DMS114 treated with DMSO at 0.1 percent for 48 hours (cell line): ENCODE data around the gene LUC7L.
"Not testable (repeated sequence)": the region's sequence is repeated elsewhere in the genome, so short reads cannot be mapped to it uniquely, and the experiment has no call there.

ENCODE experiments used
- DNase-seq: peaks from one replicate; lab custom pipeline; 2025; ENCODE audit not compliant: unreplicated experiment; lab: John Stamatoyannopoulos, UW

The LUC7L gene

DNA sequence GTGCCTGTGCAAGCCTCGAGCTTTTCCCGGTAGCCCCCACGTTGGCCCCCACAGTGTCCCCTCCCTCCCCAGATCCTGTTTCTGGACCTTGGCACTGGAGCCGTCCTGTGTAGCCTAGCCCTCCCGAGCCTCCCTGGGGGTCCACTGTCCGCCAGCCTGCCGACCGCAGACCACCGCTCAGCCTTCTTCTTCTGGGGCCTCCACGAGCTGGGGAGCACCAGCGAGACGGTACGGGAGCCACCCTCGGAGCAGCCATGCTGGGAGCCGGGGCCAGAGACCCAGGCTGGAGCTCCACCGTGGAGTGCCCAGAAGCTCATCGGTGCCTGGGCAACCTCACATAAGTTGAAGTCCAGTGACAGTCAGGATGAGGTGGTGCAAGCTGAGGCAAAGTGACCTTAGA lies 34.7 kb upstream of the LUC7L start:
- no peak for DNase-seq

DNA sequence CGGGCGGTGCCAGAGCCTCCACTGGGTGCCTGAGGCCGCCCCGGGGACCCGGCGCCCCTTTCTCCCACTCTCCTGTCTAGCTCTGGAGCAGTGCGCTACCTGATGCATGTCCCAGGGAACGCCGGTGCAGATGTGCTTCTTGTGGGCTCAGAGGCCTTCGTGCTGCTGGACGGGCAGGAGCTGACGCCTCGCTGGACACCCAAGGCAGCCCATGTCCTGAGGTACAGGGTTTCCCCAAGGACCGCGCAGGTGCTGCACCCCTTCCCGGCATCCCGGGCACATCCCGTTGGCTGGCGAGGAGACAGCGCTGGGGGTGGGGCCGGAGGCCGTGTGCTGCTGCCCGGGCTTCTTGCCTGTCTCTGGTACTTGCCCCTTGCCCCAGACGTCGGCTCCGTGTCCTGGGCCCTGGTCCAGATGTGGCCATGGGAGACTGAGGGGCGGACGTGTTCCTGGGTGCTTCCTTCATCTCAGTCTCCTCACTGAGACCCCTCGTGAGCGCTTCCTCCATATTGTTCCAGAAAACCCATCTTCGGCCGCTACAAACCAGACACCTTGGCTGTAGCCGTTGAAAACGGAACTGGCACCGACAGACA lies 34.0 kb upstream of the LUC7L start:
- no peak for DNase-seq

DNA sequence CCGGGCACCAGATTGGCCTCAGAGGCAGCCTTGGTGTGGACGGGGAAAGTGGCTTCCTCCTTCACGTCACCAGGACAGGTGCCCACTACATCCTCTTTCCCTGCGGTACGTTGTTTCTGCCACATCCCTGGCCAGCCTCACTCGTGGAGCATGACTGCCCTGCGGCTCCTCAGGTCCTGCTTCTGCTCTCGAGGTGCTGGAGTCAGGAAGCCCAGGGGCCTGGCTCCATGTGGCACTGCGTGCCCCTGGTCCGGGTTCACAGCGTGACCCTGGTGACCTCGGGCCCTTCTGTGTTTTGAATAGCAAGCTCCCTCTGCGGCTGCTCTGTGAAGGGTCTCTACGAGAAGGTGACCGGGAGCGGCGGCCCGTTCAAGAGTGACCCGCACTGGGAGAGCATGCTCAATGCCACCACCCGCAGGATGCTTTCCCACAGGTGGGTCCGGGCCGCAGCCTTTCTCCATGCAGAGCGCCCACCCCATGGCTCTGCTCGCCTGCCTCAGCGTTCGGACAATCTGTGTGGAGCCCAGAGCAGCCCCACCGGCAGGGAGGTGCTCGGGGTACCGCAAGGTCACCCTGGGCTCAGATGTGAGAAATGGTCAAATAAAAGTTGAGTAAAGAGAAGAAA lies 33.0 kb upstream of the LUC7L start:
- no peak for DNase-seq

DNA sequence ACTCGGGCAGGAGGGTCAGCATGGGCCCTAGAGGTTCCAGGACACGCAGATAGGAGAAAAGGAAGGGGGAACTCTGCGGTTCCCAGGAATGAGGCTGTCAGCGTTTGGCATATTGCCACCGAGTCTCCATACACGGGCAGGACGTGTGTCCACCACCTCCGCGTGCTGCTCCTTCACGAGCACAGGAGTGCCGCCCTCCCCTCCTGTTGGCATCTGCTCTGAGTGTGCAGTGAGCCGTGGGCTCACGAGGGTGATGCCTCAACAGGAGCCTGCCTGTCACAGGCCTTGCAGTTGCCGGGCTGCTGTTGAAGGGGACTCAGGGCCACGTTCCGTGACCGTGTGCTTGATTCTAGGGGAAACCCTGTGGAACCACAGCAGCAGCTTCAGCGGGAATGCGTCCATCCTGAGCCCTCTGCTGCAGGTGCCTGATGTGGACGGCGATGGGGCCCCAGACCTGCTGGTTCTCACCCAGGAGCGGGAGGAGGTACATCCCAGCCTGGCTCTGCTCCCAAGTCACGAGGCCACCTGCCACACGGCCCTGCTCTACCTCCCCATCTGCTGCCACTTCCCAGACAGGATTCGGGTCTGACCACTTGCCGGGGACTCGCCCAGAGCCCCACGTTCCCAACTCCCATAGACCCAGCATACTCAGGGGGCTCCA lies 31.9 kb upstream of the LUC7L start:
- DNase-seq = no peak

DNA sequence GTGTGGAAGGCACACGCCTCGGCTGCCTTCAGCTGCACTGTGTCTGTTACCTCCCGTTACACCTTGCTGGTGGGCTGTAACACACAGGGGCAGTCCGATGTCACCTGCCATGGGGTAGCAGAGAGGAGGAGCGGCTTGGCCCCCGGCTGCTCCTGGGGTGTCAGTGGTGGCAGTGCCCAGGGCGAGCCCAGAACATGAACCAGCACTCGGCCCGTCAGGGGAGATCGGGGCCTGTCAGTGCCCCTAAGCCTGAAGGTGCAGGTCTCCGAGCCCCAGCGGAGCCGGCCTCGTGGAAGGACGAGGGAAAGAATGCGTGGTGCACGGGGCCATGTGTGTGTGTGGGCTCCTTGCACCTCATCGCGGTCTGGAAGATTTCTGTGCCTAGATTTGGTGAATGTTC lies 31.1 kb upstream of the LUC7L start:
- no peak for DNase-seq

DNA sequence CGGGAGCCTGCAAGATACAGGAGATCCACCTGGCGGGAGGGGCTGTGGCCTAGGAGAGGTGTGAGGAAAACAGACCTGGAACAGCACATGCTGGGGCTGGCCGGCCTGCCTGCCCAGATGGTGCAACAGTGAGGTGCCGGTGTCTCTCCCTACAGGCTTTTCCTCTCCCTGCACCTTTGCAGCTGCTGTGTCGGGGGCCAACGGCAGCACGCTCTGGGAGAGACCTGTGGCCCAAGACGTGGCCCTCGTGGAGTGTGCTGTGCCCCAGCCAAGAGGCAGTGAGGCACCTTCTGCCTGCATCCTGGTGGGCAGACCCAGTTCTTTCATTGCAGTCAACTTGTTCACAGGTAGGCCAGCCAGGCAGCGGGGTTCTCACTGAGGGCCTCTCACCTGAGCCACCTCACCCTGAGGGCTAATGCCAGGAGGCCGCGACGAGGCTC lies 30.6 kb upstream of the LUC7L start:
- DNase-seq = no peak

DNA sequence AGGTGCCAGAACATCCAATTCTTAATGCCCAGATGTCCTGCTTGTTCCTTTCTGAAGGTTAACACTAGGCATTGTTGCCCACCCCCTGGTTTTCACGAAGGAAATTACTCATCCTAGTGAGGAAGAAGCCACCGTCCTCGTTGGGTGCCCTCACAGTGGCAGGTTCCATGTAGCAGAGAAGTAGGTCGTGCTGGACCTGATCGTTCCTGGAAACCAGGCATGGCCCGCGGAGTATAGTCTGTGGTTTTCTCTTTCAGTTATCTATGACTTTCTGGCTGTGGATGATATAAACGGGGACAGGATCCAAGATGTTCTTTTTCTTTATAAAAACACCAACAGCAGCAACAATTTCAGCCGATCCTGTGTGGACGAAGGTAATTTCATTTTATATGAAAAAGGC lies 30.0 kb upstream of the LUC7L start:
- no peak for DNase-seq

DNA sequence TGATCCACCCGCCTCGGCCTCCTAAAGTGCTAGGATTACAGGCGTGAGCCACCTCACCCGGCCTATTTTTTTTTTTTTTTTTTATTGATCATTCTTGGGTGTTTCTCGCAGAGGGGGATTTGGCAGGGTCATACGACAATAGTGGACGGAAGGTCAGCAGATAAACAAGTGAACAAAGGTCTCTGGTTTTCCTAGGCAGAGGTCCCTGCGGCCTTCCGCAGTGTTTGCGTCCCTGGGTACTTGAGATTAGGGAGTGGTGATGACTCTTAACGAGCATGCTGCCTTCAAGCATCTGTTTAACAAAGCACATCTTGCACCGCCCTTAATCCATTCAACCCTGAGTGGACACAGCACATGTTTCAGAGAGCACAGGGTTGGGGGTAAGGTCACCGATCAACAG lies 28.8 kb upstream of the LUC7L start:
- not testable (repeated sequence) for DNase-seq

DNA sequence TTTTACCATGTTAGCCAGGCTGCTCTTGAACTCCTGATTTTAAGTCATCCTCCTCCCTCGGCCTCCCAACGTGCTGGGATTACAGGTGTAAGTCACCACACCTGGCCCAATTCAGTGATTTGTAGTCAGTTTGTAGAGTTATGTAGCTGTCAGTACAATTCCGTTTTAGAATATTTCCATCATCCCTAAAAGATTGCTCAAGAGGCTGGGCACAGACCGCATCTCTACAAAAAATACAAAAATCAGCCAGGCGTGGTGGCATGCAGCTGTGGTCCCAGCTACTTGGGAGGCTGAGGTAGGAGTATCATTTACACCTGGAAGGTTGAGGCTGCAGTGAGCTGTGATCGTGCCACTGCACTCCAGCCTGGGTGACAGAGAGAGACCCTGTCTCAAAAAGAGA lies 25.9 kb upstream of the LUC7L start:
- DNase-seq = no peak

DNA sequence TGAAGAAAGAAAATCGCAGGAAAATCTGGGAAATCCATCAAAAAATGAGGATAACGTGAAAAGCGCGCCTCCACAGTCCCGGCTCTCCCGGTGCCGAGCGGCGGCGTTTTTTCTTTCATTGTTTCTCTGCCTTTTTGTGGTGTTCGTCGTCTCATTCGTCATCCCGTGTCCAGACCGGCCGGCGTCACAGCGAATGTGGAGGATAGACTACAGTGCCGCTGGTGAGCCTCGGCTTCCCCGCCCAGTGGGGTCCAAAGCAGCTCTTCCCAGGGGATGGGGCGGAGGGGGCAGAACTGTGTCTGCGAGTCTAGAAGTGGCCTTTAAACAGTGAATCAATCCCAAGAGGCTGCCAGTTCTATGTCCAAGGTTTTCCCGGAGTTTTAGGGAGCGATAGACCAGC lies 25.2 kb upstream of the LUC7L start:
- no peak for DNase-seq

DNA sequence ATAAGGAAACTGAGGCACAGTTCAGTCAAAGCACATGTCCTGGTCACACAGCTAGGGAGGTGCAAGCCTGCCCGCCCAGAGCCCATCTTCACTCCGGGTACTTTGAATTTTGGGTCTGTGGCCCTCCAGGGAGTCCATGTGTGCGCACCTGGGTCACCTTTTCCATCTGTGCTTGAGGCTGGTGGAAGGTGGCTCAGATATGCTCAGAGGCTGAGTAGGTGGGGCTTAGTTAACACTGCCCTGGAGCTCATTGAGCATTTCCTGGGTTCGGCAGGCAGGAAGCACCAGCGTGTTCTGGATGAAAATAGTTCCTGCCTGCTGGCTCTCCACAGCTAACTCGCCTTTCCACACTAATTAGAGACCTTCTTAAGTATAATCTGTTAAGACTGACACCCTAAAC lies 24.6 kb upstream of the LUC7L start:
- DNase-seq = no peak

DNA sequence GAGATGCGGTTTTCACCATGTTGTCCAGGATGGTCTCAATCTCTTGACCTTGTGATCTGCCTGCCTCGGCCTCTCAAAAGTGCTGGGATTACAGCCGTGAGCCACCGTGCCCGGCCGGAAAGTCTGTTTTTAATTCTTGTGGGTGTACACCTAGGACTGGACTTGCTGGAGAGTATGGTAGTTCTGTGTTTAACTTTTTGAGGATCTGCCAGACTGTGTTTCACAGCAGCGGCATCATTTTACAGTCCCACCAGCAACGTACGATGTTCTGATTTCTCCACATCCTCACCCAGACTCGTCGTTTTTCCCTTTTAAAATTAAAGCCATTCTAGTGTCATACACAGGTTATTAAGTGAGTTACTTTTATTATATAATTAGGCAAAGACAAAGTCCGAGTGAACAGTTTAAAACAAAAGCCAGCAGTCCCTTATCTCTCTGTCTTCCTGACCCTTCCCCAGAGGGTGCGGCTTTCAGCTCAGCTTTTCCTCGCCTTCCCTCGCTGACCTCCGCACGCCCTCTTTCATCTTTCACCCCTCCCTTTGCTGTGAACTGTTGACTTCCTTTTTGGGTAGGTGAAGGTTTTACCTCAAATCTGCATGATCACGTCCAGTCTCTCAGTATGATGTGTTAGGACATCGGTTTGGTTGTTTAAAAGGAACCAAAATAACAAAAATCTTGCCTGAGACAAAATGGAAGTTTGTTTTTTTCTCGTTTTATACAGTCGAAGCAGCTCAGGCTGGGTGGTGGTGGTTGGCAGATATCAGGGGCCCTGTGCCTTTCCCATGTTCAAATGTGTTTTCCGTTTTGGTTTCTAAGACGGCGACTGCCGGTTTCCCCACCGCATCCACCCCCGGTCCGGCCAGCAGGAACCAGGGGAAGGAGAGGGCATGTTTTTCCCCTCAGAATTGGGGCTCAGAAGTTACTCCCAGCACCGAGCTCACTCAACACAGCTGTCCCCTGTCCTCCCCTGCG lies 23.4 kb upstream of the LUC7L start:
- no peak for DNase-seq

DNA sequence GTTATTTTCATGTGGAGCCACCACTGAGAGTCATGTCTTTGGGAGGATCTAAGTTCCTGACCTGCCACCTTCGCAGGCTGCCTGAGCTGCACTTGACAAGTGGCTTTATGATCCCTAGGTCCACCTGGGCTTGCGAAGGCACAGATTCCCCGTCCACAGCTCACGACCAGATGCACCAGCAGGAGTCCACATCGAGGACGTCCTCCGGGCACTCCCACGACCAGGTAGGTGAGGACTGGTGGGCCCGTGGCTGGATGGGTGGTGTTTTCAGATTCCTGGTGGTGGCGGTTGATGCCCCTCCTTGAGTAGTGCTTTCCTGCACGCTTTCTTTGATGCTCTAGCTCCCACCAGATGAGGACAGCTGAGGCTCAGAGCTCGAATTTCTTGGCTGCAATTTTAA lies 20.2 kb upstream of the LUC7L start:
- no peak for DNase-seq

DNA sequence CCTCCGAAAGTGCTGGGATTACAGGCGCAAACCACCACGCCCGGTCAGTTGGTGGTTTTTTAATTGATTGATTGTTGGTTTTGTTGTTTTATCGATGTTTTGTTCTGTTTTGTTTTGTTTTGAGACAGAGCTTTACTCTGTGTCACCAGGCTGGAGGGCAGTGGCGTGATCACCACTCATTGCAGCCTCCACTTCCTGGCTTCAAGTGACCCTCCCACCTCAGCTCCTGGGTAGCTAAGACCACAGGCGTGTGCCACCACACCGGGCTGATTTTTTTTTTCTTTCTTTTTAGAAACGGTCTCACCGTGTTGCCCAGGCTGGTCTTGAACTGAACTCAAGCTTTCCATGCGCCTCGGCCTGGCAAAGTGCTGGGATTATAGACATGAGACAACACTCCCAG lies 17.8 kb upstream of the LUC7L start:
- no peak for DNase-seq

DNA sequence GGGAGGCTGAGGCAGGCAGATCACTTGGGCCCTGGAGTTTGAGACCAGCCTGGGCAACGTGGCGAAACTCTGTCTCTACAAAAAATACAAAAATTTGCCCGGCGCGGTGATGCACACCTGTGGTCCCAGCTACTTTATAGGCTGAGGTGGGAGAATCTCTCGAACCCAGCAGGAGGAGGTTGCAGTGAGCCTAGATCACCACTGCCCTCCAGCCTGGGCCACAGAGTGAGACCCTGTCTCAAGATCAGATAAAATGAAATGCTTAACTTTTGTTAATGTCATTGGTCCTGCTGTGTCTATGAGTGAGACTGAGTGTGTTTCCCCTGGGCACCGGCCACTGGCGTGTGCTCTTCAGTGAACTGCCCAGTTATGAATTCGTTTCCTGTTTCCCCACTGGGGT lies 15.9 kb upstream of the LUC7L start:
- no peak for DNase-seq

DNA sequence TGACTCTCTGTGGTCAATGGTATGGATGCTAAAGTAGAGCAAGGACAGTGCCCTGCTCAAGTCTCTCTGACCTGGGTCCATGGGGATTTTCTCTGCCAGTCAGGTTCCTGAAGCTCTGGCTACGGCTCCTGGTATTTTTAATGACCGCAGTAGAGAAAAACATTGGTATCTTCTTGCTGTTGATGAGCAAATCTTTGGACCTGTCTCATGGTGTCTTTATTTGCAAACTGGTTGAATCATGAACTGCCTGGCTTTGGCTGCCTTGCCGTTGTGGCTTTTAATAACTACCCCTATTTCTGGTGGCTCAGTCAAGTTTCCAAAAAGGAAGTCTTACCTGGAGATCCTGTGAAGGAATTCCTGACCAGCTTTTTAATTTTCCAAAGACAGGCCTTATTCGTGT lies 14.1 kb upstream of the LUC7L start:
- no peak for DNase-seq

DNA sequence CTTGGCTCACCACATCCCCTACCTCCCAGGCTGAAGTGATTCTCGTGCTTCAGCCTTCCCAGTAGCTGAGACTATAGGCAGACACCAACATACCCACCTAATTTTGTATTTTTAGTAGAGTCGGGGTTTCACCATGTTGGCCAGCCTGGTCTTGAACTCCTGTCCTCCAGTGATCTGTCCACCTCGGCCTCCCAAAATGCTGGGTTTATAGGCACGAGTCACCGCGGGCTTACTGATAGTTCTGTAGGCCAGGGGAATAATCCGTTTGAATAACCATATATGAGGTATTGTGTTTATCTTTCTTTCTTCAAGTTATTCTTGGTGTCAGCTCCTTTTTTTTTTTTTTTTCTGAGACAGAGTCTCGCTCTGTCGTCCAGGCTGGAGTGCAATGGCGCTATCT lies 13.0 kb upstream of the LUC7L start:
- DNase-seq = no peak

DNA sequence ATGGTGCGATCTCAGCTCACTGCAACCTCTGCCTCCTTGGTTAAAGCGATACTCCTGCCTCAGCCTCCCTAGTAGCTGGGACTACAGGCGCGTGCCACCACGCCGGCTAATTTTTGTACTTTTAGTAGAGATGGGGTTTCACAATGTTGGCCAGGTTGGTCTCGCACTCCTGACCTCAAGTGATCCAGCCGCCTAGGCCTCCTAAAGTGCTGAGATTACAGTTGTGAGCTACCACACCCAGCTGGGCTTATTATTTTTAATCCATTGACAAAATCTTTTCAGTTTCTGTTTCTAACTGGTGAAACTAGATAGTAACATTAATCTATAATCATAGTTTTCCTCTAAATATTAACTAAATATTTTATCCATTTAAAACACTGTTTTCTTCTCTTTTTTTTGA lies 11.3 kb upstream of the LUC7L start:
- DNase-seq = no peak

DNA sequence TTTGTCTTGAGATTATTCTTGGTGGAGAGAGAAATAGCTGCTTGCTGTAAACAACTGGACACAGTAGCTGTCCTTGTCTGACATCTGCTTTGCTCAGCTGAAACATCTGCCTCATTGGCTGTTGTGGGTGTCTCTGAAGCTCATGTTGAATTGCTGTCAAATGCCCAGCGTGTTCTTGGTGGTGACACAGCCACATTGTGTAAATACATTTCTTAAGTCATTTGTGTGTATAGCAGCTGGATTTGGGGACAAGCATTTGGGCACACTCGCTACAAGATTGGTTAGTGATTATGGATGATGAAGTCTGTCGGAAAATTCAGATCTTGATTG lies 10.7 kb upstream of the LUC7L start:
- no peak for DNase-seq

DNA sequence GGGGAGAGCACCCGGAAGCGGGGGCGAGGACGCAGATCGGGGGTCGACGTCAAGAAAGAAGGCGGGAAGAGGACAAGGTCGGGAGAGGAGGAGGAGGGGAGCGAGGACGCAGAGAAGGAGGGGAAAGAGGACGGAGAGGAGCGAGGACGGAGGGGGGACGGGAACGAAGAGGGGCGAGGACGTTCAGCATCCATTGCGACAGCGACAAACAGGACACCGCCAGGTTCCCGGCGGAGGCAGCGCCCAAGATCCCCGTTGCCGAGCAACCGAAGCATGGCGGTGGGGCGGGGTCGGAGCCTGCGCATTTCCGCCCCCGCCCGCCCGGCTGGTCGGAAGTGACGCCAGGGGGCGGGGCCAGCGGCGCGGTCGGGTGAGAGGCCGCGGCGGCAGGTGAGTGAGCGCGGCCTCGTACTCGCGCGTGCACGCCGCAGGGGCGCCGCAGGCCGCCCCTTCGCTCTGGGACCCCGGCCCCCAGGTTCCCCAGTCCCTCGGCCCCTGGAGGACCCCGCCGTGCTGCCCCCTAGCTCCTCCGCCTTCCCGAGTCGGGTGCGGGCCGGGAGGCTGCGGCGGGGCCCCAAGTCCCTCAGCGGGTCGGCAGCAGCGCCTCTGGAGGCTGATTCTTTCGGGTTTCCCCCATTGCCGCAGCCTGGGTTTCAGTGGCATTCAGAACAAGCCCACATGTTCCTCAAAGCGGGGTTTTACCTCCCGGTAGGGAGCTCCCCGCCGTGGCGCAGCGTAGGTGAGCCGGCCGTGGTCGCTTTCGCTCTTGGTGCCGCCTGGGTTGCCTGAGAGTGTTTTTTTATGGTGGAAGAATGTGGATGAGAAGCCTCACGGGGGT lies 5.4 kb upstream of the LUC7L start, which contains the start of gene FAM234A:
Gene FAM234A (plus strand): TSS at position 354 of the 838 bp plus-strand sequence. CDS start 19,593 bp downstream, outside the sequence.
- peak; percentile 85 for DNase-seq

DNA sequence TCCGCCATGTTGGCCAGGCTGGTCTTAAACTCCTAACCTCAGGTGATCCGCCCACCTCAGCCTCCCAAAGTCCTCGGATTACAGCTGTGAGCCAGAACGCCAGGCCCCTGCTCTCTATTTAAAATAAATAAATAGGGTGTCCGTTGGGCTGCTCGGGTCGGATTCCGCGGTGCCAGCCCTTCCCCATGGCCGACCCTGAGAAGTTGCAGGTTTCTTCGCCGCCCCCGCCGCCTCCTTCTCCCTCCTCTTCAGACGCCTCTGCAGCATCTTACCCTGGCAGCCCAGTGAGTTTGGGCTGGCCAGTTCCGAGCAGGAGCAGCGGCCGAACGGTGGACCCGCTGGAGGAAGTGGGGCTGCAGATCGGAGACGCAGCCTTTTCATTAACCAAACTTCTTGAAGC lies 1.7 kb upstream of the LUC7L start:
- no peak for DNase-seq
